HG03378 (cell line): ENCODE results near the gene CYSTM1.

Experiments used
- ATAC-seq: cut with Tn5 transposase; IDR thresholded peaks from one replicate; pipeline ENCODE4 v1.9.1; 2021; ENCODE audit warnings: mild to moderate bottlenecking, moderate library complexity; ENCODE audit not compliant: unreplicated experiment

Gene CYSTM1

DNA sequence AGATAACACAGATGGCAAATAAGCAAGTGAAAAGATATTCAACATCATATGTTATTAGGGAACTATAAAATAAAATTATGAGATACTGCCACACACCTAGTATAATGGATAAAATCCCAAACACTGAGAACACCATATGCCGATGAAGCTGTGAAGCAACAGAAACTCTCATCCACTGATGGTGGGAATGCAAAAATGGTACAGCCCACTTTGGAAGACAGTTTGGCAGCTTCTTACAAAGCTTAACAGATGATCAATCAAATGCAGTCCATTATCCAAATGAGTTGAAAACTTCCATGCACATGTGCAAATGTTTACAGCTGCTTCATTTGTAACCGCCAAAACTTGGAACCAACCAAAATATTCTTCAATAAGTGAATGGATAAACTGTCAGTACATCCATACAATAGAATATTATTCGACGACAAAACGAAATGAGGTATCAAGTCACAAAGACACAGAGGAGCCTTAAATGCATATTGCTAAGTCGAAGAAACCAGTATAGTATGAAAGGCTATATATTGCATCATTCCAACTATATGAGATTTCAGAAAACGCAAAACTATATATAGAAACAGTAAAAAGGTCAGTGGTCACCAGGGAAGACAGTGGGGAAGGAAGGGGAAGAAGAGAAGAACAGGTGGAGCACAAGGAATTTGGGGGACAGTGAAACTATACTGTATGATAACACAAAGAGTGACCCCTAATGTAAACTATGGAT lies 113.0 kb downstream of the CYSTM1 start:
- ATAC-seq: no peak

DNA sequence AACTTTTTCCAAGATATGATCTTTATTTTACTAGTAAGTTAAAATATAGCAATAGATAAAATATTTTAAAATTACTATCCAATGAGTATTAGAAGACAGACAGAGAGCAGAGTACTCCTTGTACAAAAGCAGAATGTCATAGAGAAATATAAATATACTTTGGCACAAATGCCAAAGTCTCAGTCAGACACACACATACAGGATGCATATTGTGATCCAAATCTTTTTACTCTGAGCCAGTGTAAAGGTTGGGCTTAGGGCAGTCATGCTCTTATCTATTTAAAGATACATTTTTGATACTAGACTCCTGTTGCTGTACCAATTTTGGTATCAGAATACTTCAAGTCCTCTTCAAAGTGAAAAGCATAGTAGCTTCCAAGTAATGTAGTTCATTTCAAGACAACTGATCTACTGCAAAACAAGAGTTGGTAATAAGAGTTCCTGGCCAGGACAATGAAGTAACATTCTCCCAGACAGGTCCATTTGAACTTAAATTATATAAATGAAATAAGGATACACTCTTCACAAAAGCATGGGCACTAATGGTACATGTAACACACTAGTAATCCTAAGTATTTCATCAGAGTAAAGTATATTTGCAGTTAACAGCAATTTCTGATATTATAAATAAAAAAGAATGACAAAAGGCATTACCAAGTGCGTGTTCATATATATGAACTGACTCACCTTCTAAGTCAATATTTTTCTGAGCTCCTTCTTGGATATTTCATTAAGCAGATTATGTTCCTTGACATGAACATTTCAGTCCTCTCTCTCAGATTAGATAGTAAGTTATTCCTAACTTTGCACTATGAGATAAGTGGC lies 117.4 kb downstream of the CYSTM1 start:
- ATAC-seq: no peak
